SK-N-DZ (cell line): ENCODE data around the gene ZC2HC1B.

Experiments
- DNase-seq: peaks from one replicate; pipeline ENCODE4 v3.0.0-alpha.2; 2015; ENCODE audit warnings: low spot score

ZC2HC1B gene

DNA sequence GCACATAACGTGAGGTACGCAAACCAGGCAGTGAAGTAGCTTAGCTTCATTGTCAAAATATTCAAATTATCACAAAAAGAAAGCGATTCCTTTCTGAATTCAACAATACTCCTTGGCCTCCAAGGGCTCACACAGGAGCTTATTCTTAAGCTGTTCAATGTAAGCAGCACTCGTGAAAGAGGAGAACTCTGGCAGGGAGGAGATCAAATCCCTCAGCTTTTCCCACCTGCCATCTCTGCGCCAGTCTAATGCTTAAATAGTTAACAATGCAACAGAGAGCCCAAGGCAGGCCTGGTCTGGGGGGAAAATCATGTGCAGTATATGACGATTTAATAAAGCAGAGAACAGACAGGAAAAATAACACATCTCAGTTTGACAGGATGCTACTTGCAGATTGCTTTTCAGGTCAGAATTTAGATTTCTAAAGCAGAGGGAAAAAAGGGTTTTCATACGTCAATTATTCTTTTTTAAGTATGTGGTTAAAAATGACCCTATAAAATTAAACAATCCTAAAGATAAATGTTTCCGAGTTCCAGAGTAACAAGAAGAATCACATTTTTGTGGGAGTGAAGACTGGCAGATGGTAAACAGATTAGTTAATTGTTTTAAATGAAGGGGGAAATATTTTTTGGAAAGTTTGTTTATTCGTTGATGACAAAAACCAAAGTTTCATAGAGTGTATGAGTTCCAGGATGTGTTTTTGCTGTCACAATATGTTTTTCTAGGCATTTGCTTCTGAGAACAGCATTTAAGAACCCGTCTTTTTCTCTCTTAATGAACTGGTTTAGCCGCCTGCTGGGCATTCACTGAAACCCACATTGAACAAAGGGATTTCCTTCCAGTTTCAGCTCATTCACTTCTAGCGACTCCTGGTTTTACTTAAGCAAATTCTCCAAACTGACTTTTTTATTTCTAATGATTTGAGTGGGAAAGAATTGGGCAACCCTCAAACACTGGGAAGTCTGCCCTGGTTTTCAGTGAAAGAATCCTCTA is 97.9 kb downstream of the ZC2HC1B start:
- DNase-seq = no peak

DNA sequence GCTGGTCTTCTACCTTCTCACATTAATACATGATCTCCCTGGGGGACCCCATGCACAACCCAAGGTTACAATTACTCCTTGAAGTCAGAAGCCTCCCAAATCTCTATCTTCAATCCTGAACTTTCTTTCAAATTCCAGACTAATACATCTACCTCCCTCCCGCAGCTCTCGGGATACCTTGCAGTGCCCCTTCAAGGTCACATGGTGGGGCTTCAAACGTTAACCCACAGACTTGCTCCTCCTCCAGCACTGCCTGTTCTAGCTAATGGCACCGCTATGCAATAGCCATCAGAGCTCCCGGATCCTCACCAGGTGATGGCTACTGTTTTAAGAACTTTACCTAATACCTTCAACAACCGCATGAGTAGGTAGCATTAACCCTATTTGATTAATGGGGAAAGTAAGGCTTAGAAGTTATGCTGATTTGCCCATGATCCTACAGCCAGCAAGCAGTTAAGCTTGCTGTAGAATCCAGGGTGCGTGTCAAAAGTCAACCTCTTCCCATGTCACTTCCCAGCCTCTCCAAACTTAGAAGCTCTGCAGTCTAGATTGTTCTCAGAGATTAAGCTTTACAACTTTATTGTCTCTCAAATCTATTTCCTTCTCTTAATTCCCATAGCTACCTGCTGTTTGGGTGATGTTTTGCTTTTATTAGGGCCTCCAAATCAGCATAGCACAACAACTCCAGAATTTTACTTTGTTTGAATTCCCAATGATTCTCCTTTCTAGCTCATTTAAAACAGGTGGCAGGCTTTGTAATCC is 99.1 kb downstream of the ZC2HC1B start:
- DNase-seq = no peak

DNA sequence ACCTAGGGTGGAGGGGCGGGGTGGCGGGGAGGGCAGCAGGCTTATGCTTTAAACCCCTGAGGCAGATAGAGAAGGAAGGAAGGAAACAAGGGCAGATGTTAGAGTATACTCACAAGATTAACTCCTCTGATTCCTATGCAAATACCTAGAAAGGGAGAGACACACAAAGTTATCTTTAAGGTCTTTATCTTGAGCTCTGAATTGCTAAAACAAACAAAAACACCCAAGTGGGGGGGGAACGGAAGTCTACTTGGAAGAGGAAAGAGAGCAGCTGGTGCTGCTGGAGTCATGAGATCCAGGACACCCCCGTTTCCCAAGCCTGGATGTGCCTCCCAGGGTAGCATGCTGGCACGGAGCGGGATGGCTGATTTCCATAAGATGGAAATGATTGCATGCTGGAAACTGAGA is 100.4 kb downstream of the ZC2HC1B start:
- DNase-seq = no peak

DNA sequence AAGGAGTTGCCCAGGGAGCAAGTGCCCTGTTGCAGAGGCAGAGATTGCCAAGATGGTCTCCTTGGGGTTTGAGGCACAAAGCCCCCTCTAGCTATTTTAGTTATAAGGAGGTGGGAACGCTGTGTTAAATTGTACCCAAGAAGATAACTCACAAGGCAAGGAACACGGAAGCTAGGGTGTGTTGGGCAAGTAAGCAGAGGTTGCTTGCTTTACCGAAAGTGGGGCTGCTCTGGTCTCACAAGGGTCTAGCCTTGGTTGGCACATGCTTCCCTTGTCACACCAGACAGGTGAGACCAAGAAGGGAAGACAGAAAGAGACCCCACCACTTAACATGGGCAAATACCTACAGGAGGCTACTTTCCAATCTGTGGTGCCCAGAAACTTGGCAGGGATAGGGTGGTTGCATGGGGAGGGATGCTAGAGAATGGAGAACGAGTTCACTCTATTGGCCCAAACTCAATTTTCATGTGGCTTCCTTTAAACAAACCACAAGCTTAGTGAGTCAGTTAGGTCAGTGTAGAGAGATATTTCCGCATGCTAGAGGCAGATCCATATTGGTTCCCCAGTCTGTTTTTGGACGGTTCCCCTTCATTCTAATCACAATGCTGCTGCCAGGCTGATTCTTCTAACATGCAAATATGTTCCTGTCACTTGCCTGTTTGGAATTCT is 101.4 kb downstream of the ZC2HC1B start:
- DNase-seq = no peak

DNA sequence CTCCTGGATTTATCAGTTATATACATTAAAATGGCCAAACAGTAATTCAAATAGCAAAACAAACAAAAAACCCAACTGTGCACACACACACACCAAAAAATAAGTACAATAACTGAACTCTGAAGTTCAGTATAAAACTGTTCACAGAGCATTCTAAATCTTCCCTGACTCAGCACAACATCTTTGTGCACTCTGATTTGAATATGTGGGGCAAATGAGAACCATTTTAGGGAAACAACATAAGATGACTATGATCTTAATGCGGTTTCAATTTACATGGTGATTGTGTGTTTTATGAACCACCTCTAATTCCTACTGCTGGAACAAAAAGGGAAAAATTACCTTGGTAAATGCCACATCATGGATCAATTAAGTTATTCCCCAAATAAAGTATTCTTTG is 102.0 kb downstream of the ZC2HC1B start:
- DNase-seq = no peak

DNA sequence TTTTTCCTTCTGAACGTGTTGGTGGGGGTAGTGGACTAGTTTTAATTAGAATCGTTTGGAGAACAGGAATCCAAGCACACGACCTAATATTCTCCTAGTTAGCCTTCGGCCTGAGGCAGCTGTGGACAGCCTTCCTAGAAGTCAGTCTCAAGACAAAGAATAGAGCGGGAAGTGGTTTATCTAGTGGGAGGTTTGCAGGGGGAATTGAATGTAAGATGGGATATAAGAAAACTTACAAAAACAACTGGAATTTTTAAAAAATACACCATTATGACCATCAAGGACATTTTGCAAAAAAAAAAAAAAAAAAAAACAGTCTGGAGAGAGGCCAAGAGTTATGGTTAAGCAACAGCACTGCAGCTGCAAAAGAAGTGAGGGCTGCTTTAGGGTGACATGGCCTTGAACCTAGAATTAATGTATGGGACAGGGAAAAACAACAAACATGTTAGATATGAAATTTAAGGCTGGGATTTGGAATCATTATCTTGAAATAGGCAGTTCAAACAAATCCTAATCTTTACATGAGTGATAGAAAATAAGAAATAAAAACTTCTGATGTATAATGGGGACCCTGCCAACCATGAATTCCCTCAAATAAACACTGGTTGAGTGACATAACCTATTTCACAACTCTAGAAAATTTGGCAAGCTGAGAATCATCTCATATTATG is 103.6 kb downstream of the ZC2HC1B start:
- no peak for DNase-seq

DNA sequence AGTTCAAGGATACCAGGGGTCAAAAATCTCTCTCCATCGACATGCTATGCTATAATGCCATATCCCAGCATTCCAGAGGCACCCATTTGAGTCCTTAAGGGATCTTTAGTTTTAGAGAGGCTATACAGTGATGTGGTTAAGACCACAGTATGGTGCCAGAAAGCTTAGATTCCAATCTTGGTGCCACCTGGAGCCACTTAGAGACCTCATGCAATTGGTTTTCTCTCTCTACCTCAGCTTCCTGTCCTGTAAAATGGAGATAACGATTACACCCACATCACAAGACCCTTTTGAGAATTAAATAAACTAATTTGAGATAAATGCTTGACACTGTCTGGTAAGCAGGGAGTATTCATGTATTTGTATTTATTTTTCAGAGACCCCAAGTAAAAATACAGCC is 104.8 kb downstream of the ZC2HC1B start:
- DNase-seq = no peak

DNA sequence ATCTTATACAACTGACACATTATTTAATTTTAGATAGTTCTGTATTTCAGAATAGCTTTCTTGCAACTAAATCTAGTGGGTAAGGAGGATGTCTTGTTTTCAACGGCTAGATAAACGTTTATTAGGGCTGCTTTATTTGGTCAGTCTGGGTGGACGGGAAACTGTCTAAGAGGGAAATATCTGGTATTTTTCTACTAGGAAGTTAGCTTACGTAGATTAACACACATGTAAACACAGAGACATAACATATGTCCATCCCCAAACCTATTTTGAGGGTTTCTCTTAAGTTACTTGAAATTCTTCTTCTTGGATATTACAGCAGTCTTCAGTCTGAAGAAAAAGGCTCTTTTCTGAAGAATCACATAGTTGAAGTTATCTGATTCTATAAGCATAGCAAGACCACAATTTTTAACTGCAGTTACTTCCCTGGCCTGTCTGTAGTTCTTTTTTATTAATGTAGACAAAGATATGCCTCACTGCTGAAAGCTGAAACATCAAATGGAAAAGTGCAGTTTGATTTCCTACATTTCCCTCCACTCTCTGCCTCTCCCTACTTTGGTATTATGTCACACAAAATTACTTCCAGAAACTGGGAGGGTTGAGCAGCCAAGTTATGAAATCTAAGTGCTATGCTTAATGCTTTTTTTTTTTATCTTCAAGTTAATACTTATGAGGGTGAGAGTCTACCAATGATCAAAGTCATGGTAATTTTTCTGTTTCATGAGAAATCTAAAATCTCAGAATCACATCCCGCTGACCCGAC is 106.4 kb downstream of the ZC2HC1B start:
- DNase-seq = no peak

DNA sequence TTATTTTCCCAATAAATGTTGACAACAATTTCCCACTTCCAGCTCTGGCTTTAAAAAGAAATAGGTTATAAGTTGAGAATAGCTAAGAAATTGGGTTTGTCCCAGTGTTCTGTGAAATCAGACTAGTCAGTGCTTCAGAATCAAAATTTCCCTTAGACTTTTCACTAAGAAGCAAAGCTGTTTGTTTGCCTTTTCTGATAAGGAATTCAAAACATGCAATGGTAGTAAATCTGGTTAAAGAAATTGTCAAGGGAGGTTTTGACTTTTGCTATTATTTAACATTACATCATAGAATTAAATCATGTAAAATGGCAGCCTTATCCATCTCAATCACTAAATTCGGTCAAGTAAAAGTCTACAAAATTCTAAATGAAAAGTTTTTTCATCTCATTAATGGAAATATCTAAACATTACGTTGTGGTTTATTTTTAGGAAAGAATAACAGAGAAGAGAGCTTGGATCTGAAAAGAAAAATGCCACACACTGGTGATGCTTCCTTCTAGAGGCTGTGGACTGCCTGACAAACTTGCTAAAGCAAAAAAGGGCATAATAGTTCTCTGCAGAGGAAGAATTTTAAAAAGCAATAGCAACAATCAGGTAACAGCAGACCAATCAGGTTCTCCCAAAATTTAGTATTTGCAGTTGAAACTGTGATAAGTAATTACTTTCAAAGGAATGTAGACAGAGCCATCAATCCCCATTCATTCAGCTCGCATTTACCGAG is 107.4 kb downstream of the ZC2HC1B start:
- DNase-seq = no peak

DNA sequence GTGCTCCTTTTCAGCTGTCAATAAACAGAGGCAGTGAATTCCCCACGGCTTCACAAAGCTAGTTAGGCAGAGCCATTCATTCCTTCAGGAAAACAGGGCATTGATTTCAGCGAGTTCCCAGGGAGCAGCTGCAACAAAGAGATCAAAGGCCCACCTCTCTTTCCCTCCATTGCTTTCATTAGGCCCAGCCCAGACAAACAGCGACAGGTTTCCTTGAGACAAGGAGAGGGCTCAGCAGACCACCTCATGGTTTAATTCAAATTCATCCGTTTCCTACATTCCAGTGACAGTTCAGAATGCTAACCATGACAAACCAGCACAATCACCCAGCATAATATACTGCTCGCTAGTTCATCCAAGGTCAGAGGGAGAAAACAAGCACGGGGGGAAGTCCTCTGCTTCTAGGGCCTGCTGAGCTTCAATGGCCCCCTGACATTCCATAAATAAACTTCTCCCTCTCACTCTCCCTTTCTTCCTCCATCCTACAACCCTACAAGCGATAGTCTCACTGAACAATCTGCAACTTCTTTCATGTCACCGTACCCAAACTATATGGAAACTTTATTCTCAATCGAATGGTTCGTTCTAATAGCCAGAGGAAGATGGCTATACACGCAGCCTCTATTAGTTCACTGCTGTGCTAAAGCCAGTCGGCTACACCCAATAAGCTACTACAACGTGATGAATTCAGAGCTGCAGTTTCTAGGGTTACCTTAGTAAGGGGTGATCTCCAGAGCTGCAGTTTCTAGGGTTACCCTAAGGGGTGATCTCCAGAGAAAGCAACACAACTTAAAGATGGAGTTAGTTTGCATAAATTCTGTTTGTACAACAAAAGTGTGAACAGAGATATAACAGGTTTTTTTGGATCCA is 109.1 kb downstream of the ZC2HC1B start:
- DNase-seq = no peak

DNA sequence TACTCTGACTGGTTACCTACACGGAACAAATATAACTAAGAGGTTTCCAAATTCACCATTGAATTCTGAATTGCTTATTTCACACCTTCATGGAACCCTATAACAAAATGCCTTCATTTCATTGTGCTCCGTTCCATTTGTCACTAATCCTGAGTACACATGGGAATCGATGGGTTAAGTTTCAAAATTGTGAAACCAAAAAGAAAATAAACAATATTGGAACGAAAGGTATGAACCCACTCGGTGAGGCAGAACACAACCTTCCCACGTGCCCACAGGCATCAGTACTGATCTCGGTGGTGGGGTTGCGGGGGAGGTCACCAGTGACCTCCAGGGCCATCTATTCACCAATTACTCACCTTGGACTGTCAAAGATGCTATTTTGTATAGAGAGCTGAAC is 109.8 kb downstream of the ZC2HC1B start:
- DNase-seq = no peak

DNA sequence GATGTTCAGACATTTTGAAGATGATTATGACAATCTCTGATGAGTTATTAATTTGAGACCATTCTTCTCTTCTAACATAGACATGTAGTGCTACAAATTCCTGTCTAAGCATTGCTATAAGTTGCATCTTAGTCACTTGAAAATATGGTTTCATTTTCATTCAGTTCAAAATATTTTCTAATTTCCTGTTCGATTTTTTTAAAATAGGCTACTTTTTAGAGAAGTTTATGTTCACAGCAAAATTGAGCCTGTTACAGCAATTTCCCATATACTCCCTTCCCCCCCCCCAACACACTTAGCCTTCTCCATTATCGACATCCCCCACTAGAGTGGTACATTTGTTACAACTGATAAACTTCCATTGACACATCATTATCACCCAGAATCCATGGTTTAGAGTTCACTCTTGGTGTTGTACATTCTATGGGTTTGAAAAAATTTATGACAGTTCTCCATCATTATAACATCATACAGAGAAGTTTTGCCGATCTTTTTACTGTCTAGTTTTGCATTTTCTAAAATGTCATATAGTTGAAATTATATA is 112.6 kb downstream of the ZC2HC1B start:
- no peak for DNase-seq

DNA sequence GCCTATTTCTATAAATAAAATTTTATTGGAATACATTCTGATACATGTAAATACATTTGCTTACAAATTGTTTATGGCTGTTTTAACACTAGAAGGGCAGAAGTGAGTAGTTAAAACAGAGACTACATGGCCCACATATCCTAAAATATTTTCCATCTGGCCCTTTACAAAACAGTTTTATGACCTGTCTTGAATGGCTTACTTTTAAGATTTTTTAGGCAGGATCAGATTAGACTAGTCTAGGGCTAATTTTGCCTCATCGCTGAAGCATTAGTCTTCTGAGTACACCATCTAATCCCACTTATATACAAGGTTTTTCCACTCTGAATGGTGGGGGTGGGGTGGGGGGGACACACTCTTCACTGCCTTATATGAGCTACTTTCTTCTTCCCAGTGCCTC is 116.6 kb downstream of the ZC2HC1B start:
- no peak for DNase-seq

DNA sequence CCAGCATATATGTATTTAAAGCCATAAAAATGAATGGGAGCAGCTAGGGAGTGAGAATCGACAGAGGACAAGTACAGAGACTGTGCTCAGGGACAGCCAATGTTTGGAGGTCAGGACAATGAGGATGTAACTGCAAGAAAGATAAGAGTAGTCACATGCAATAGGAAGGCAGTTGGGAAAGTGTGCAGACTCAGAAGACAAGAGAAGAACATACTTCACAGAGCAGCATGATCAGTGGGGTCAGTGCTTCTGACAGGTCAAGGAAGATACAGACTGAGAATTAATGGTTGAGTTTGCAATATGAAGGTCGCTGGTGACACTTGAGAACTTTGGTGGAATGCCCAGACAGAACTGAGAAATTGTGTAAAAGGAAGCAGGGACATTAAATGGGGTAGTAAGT is 118.7 kb downstream of the ZC2HC1B start:
- DNase-seq = no peak

DNA sequence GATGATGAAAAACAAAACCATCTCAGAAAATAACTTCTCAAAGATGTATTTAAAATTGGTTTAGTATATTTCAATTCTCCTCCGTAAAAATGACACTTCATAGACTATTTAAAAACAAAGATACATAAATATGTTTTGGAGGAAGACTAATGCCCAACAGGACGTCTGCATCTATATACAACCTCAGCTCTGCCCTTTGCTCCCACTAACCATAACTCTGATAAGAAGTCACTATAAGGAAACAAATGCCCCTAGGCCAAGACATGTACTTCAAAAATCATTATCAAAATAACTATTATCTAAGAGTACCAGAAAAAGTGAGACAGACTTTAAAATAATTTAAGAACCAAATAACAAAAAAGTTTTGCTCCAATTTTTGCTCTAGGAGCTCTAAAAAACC is 120.4 kb downstream of the ZC2HC1B start:
- DNase-seq = no peak

DNA sequence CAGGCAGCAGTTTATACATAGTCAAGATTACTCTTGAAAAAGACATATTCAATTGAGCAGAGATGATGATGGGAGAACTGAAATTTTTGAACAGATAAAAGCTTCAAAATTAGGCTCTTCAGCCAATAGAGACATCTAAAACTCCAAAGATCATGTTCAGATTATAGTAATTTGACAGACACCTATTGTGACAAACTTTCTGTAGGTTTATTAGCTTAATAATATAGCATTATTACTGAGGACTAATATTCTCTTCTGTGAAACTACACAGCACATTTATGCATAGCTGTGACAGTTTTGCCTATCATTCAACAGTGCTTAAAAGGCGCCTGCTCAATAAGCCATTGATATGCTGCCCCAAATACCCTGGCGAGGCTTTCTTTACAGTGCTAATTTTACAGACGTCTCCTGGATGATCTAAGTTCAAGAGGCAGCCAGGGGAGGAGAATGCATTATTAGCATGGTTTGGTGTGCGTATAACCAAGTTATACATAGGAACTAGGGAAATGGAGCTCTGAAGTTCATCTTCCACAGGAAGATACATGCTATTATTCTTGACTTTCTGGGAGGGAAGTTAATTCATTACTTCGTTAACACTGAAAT is 122.3 kb downstream of the ZC2HC1B start:
- no peak for DNase-seq
